HCT116 (cell line): ENCODE data around the gene ALX3. TPM values are rescaled to one million over a fixed set of nuclear protein-coding genes. Genes with fewer than 3 reads are reported as not detected.

ENCODE experiments used
- ATAC-seq: fragments of 200-7000 bp; cut with Tn5 transposase; 2 replicates; pipeline ENCODE4 v1.9.1; 2020; ENCODE audit warnings: mild to moderate bottlenecking, moderate library complexity
- BruUV-seq: library from RNA; stranded (reverse); fragments of 400-500 nt; replicated peaks from 2 replicates; lab custom pipeline; 2021; lab: Mats Ljungman, UMichigan
- CTCF ChIA-PET: fragments of 300-600 bp; sonication (Branson Sonifier 250); formaldehyde crosslinking; loops from one replicate; lab custom pipeline; 2021; ENCODE audit warnings: antibody characterized with exemption; lab: Charles Lee
- POLR2A ChIA-PET: fragments of 300-600, 350-600 bp; sonication (Branson Sonifier 250); formaldehyde crosslinking; loops from one replicate; lab custom pipeline; 2021; ENCODE audit warnings: antibody characterized with exemption; lab: Charles Lee
- RAD21 ChIA-PET, 2 experiments: fragments of 300-600 bp; sonication (Branson Sonifier 250); formaldehyde crosslinking; loops; one replicate each; lab custom pipeline; 2023; ENCODE audit warnings: low total read pairs in 2 of 2; ENCODE audit not compliant: uncharacterized antibody in 2 of 2, unreplicated experiment in 2 of 2, low non-redundant PET in 1 of 2; lab: Charles Lee
- DNase-seq: peaks from one replicate; pipeline ENCODE4 v3.0.0-alpha.2; 2010; ENCODE audit warnings: low read depth, low spot score
- H2AFZ ChIP-seq: fragments of 200-600 bp; shearing (Covaris generic), sonication (generic); 2 replicates; pipeline ENCODE4 v1.6.1; 2017; ENCODE audit warnings: low read depth, mixed run types, mixed read lengths, antibody characterized with exemption, low read length; ENCODE audit not compliant: poor library complexity, severe bottlenecking
- H3K27ac ChIP-seq: 2 replicates; pipeline ENCODE4 v1.5.1; 2012; ENCODE audit warnings: low read depth, low read length
- H3K27me3 ChIP-seq: fragments of 200-600 bp; sonication (generic); 2 replicates; pipeline ENCODE4 v1.6.1; 2016; ENCODE audit warnings: mixed run types, low read length, mixed read lengths; ENCODE audit not compliant: insufficient read depth
- H3K36me3 ChIP-seq, 2 experiments: fragments of 200-500 bp in 1 of 2; fragments of 200-600 bp in 1 of 2; sonication (Bioruptor generic) in 1 of 2; sonication (generic) in 1 of 2; 2 replicates each; pipeline versions ENCODE4 v1.5.1 to v1.6.1; 2014 to 2016; ENCODE audit warnings: low read length in 2 of 2, inconsistent platforms in 1 of 2, mixed read lengths in 1 of 2, mixed run types in 1 of 2; ENCODE audit not compliant: insufficient read depth in 2 of 2, control insufficient read depth in 1 of 2
- H3K4me1 ChIP-seq, 2 experiments: fragments of 200-600 bp in 1 of 2; sonication (generic) in 1 of 2; 2 replicates each; pipeline versions ENCODE4 v1.5.1 to v1.6.1; 2012 to 2017; ENCODE audit warnings: low read length in 2 of 2, inconsistent platforms in 1 of 2, mild to moderate bottlenecking in 1 of 2, mixed read lengths in 1 of 2, mixed run types in 1 of 2, moderate library complexity in 1 of 2; ENCODE audit not compliant: insufficient read depth in 2 of 2, control insufficient read depth in 1 of 2
- H3K4me2 ChIP-seq: fragments of 200-600 bp; sonication (generic); 2 replicates; pipeline ENCODE4 v1.6.1; 2017; ENCODE audit warnings: mixed run types, low read length, mixed read lengths
- H3K4me3 ChIP-seq, 2 experiments: fragments of 200-600 bp in 1 of 2; sonication (generic) in 1 of 2; replicated peaks in 1 of 2; 2 replicates each; pipeline ENCODE4 v1.5.1; 2011 to 2016; ENCODE audit warnings: low read length in 2 of 2, control low read depth in 1 of 2, low read depth in 1 of 2, mild to moderate bottlenecking in 1 of 2, mixed read lengths in 1 of 2, mixed run types in 1 of 2
- H3K79me2 ChIP-seq: fragments of 200-600 bp; sonication (generic); 2 replicates; pipeline ENCODE4 v1.6.1; 2017; ENCODE audit warnings: mild to moderate bottlenecking, mixed run types, low read length, moderate library complexity, mixed read lengths; ENCODE audit not compliant: insufficient read depth
- H3K9ac ChIP-seq: fragments of 200-600 bp; sonication (generic); 2 replicates; pipeline ENCODE4 v1.6.1; 2016; ENCODE audit warnings: low read length, mixed read lengths
- H3K9me2 ChIP-seq: fragments of 200-600 bp; sonication (generic), shearing (Covaris generic); 2 replicates; pipeline ENCODE4 v1.6.1; 2017; ENCODE audit warnings: mixed run types, mild to moderate bottlenecking, moderate library complexity; ENCODE audit not compliant: insufficient read depth
- H3K9me3 ChIP-seq, 2 experiments: fragments of 200-500 bp in 1 of 2; fragments of 200-600 bp in 1 of 2; sonication (Bioruptor generic) in 1 of 2; sonication (generic) in 1 of 2; 2 replicates each; pipeline ENCODE4 v1.6.1; 2014 to 2017; ENCODE audit warnings: low read length in 2 of 2, mixed read lengths in 2 of 2, inconsistent platforms in 1 of 2, low read depth in 1 of 2, mild to moderate bottlenecking in 1 of 2, mixed run types in 1 of 2, moderate library complexity in 1 of 2; ENCODE audit not compliant: control insufficient read depth in 1 of 2, insufficient read depth in 1 of 2
- H4K20me1 ChIP-seq: fragments of 200-600 bp; sonication (generic), shearing (Covaris generic); 2 replicates; pipeline ENCODE4 v1.6.1; 2017; ENCODE audit warnings: mixed run types, mild to moderate bottlenecking, moderate library complexity; ENCODE audit not compliant: insufficient read depth
- CTCF ChIP-seq, 3 experiments: fragments of 200-600 bp in 1 of 3; sonication (generic) in 1 of 3; IDR thresholded peaks in 2 of 3; conservative IDR thresholded peaks in 1 of 3; 2 replicates each; pipeline ENCODE4 v1.5.1; 2012 to 2017; ENCODE audit warnings: low read depth in 2 of 3, low read length in 2 of 3, antibody characterized with exemption in 1 of 3, borderline replicate concordance in 1 of 3, control low read depth in 1 of 3, mild to moderate bottlenecking in 1 of 3, mixed read lengths in 1 of 3, mixed run types in 1 of 3, moderate library complexity in 1 of 3; ENCODE audit not compliant: insufficient read depth in 1 of 3
- ELF1 ChIP-seq: IDR thresholded peaks from 2 replicates; pipeline ENCODE4 v1.6.1; 2012; ENCODE audit warnings: low read depth, borderline replicate concordance
- EZH2 ChIP-seq: fragments of 200-600 bp; sonication (generic); IDR thresholded peaks from 2 replicates; pipeline ENCODE4 v1.6.1; 2017; ENCODE audit warnings: antibody characterized with exemption, mixed run types
- EZH2phosphoT487 ChIP-seq: fragments of 200-600 bp; IDR thresholded peaks from 2 replicates; pipeline ENCODE4 v1.6.1; 2018; ENCODE audit warnings: antibody characterized with exemption, borderline replicate concordance
- FOSL1 ChIP-seq: IDR thresholded peaks from 2 replicates; pipeline ENCODE4 v1.6.1; 2012; ENCODE audit warnings: low read depth
- POLR2A ChIP-seq: IDR thresholded peaks from 2 replicates; pipeline ENCODE4 v1.7.0; 2011; ENCODE audit warnings: borderline replicate concordance; ENCODE audit not compliant: insufficient read depth, insufficient read length; ENCODE audit errors: extremely low read depth
- POLR2AphosphoS5 ChIP-seq: IDR thresholded peaks from 2 replicates; pipeline ENCODE4 v1.6.1; 2011; ENCODE audit warnings: mild to moderate bottlenecking, low read depth, low read length, moderate library complexity
- RAD21 ChIP-seq: IDR thresholded peaks from 2 replicates; pipeline ENCODE4 v1.6.1; 2012; ENCODE audit warnings: low read depth, mild to moderate bottlenecking
- REST ChIP-seq: IDR thresholded peaks from 2 replicates; pipeline ENCODE4 v1.6.1; 2012; ENCODE audit warnings: low read depth
- SIN3A ChIP-seq: IDR thresholded peaks from 2 replicates; pipeline ENCODE4 v1.6.1; 2012; ENCODE audit warnings: low read depth
- SRF ChIP-seq: IDR thresholded peaks from 2 replicates; pipeline ENCODE4 v1.6.1; 2012; ENCODE audit warnings: low read depth
- YY1 ChIP-seq: IDR thresholded peaks from 2 replicates; pipeline ENCODE4 v1.6.1; 2011; ENCODE audit warnings: low read length, low read depth, moderate library complexity, mild to moderate bottlenecking; ENCODE audit not compliant: insufficient replicate concordance; ENCODE audit errors: extremely low read depth
- ZFX ChIP-seq: fragments of 450-650 bp; IDR thresholded peaks from 2 replicates; pipeline ENCODE4 v1.6.1; 2017
- intact Hi-C: fragments of 100-400 bp; cut with micrococcal nuclease; formaldehyde crosslinking; loops from 2 replicates; pipeline ENCODE4 v1.10.0; 2022
- total RNA-seq: library from RNA; stranded (reverse); gene quantifications from one replicate; pipeline ENCODE4 v1.2.1, GENCODE V29; 2021; ENCODE audit not compliant: unreplicated experiment
- TF ChIP-seq, protein P1 (sequence below): IDR thresholded peaks from 2 replicates; pipeline ENCODE4 v1.6.1; 2012

The ALX3 gene
- total RNA-seq, 1 experiment from 2014 or later, result not detected

DNA sequence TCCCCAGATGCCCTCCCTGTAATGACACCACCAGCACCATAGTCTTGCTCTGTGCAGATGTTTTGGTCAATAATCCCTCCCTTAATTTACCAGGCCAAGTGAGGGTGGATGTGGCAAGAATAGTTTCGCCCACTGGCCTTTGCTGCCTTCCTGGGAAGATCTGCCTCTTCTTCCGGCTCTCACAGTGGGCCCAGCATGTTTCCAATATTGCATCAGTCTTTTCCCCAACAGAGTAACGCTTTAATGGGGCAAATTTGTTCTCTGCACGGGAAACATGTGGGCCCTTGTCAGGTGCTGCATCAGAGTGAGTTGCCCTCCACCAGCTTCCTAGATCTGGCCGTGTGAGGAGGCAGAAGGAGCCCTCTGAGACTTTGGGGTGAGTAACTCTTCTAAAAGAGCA lies 12.0 kb upstream of the ALX3 start:
- POLR2A ChIA-PET, result no interaction called here
- no peaks in the 10 kb centered on the region for H4K20me1 ChIP-seq
- no peak overlapping the region for H3K4me3 ChIP-seq
- no peaks in the 10 kb centered on the region for H3K79me2 ChIP-seq
- no peaks in the 10 kb centered on the region for H3K36me3 ChIP-seq
- ATAC-seq, result no peak
- no peaks in the 10 kb centered on the region for H3K27me3 ChIP-seq
- CTCF ChIA-PET, result interaction anchor here (1.0 kb wide), 1 partner anchor 9 kb away, joined by 3 read pairs; no protein-coding TSS in a partner anchor
- H3K4me2 ChIP-seq, result no peak overlapping the region
- no peak for TF ChIP-seq REST
- no peak for TF ChIP-seq EZH2phosphoT487
- no peak for TF ChIP-seq POLR2AphosphoS5
- TF ChIP-seq SIN3A, result no peak
- TF ChIP-seq POLR2A, result no peak
- TF ChIP-seq SRF, result no peak
- no peak for TF ChIP-seq EZH2
- no peak for TF ChIP-seq FOSL1
- TF ChIP-seq, protein P1, sequence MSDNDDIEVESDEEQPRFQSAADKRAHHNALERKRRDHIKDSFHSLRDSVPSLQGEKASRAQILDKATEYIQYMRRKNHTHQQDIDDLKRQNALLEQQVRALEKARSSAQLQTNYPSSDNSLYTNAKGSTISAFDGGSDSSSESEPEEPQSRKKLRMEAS, result no peak
- no peak for TF ChIP-seq RAD21
- no peak for TF ChIP-seq ZFX
- no peak for TF ChIP-seq ELF1
- no peak for TF ChIP-seq YY1
- no peak for TF ChIP-seq CTCF (IDR thresholded peaks at IDR 0.05 in 2 of 3, conservative IDR thresholded peaks at IDR 0.05 in 1 of 3; ENCODE audit: borderline replicate concordance in 1 of 3, insufficient read depth in 1 of 3, low read depth in 2 of 3, low read length in 2 of 3)
- TF ChIP-seq, all 23 proteins: peak for 0
- H3K27ac ChIP-seq, result no peak overlapping the region
- no peaks in the 10 kb centered on the region for H3K9me2 ChIP-seq
- intact Hi-C loops, result no loop called here
- no peaks in the 10 kb centered on the region for H3K9me3 ChIP-seq
- no peak overlapping the region for H2AFZ ChIP-seq
- no peaks in the 10 kb centered on the region for H3K4me1 ChIP-seq
- DNase-seq, result no peak
- no peak overlapping the region for H3K9ac ChIP-seq
- RAD21 ChIA-PET, result no interaction called here
- BruUV-seq, result no TSS peak
